Stomach (tissue), 4 donors: ENCODE measurements around the gene CFAP74.

ENCODE experiments used
- POLR2A ChIP-seq, 4 donors: fragments of 450-650 bp; IDR thresholded peaks; one replicate each; pipeline ENCODE4 v1.6.1; 2016; ENCODE audit warnings: antibody characterized with exemption in 4 of 4, control low read depth in 2 of 4, mild to moderate bottlenecking in 1 of 4, moderate library complexity in 1 of 4
- POLR2AphosphoS5 ChIP-seq, 3 donors: sonication (generic); formaldehyde crosslinking; IDR thresholded peaks; one replicate each; pipeline ENCODE4 v1.6.1; 2016; ENCODE audit warnings: antibody characterized with exemption in 3 of 3
- TF ChIP-seq, protein P1 (sequence below), 7 experiments: fragments of 450-650 bp in 4 of 7; fragments of 200-600 bp in 3 of 7; sonication (generic) in 3 of 7; IDR thresholded peaks; one replicate each; pipeline ENCODE4 v1.5.1; 2016 to 2019; ENCODE audit warnings: antibody characterized with exemption in 7 of 7, control low read depth in 2 of 7, mild to moderate bottlenecking in 1 of 7

DNA sequence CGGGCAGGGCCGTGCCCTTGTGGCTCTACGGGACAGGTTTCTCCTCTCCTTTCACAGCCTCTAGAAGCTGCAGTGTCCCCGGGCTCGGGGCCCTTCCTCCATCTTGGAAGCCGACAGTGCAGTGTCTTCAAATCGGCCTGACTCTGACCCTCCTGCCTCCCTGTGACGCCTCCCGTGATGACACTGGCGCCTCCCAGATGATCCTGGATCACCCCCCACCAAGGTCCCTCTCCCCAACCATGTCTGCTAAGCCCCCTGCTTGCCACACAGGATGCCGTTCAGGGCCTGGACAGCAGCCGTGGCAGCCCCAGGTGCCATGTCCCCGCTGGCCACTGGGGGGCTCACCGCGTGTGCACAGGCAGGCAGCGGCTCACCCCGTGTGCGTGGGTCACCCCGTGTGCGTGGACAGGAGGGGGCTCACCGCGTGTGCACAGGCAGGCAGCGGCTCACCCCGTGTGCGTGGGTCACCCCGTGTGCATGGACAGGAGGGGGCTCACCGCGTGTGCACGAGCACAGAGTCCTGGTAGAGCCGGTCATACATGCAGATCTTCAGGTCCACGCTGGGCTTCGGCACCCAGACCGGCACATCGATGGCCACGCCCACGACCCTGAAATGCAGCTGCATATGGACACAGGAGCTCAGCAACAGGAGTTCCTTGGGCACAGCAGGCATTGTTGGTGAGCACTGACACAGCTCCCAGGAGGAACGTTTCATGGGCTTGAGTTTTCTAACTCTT, 59.6 kb downstream of the CFAP74 start:
- no peak for TF ChIP-seq POLR2AphosphoS5 (IDR thresholded peaks at IDR 0.05)
- TF ChIP-seq, protein P1, sequence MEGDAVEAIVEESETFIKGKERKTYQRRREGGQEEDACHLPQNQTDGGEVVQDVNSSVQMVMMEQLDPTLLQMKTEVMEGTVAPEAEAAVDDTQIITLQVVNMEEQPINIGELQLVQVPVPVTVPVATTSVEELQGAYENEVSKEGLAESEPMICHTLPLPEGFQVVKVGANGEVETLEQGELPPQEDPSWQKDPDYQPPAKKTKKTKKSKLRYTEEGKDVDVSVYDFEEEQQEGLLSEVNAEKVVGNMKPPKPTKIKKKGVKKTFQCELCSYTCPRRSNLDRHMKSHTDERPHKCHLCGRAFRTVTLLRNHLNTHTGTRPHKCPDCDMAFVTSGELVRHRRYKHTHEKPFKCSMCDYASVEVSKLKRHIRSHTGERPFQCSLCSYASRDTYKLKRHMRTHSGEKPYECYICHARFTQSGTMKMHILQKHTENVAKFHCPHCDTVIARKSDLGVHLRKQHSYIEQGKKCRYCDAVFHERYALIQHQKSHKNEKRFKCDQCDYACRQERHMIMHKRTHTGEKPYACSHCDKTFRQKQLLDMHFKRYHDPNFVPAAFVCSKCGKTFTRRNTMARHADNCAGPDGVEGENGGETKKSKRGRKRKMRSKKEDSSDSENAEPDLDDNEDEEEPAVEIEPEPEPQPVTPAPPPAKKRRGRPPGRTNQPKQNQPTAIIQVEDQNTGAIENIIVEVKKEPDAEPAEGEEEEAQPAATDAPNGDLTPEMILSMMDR (IDR thresholded peaks at IDR 0.05) = peak in 5 of 7 experiments; percentile 80 to 93 (median 91)
- no peak for TF ChIP-seq POLR2A (IDR thresholded peaks at IDR 0.05)
